Progenitor cell of endocrine pancreas (in vitro differentiated cells): ENCODE measurements around the gene SOCS7. TPM values are rescaled to one million over a fixed set of nuclear protein-coding genes. Genes with fewer than 3 reads are reported as not detected.

ENCODE experiments used
- DNase-seq: peaks from one replicate; pipeline ENCODE4 v3.0.0; 2021; ENCODE audit warnings: low spot score; ENCODE audit not compliant: unreplicated experiment
- H3K27ac Mint-ChIP-seq: 2 replicates; pipeline ENCODE4 v1.8.0; 2021; ENCODE audit warnings: mild to moderate bottlenecking, moderate library complexity, mixed read lengths
- H3K27me3 Mint-ChIP-seq: 2 replicates; pipeline ENCODE4 v1.8.0; 2021; ENCODE audit warnings: mixed read lengths
- H3K36me3 Mint-ChIP-seq: 2 replicates; pipeline ENCODE4 v1.8.0; 2022; ENCODE audit warnings: mixed read lengths; ENCODE audit not compliant: insufficient read depth
- H3K4me1 Mint-ChIP-seq: 2 replicates; pipeline ENCODE4 v1.8.0; 2021; ENCODE audit warnings: low read depth, mixed read lengths
- H3K4me3 Mint-ChIP-seq: 2 replicates; pipeline ENCODE4 v1.8.0; 2021; ENCODE audit warnings: low read depth, mild to moderate bottlenecking, moderate library complexity, mixed read lengths
- H3K9me3 Mint-ChIP-seq: 2 replicates; pipeline ENCODE4 v1.8.0; 2021; ENCODE audit warnings: low read depth, mixed read lengths
- CTCF ChIP-seq: fragments of 200-600 bp; sonication (generic); IDR thresholded peaks from one replicate; pipeline ENCODE4 v1.5.0; 2021; ENCODE audit warnings: antibody characterized with exemption, mild to moderate bottlenecking; ENCODE audit not compliant: unreplicated experiment
- total RNA-seq: library from RNA; stranded (reverse); gene quantifications from 2 replicates; pipeline ENCODE4 v1.2.1, GENCODE V29; 2021

SOCS7 gene
- total RNA-seq, 1 donor from 2014 or later = 31.6 TPM

GRCh38 chr17:38417210-38417951 lies 65.7 kb downstream of the SOCS7 start:
- H3K4me3 Mint-ChIP-seq = no peak overlapping the region
- no peak overlapping the region for H3K27ac Mint-ChIP-seq
- TF ChIP-seq CTCF = no peak
- H3K36me3 Mint-ChIP-seq = no peaks in the 10 kb centered on the region
- no peaks in the 10 kb centered on the region for H3K9me3 Mint-ChIP-seq
- peaks cover 62% of the 10 kb centered on the region for H3K27me3 Mint-ChIP-seq
- no peak for DNase-seq
- H3K4me1 Mint-ChIP-seq = peaks cover 5% of the 10 kb centered on the region

- Mint-ChIP-seq H3K27ac (no peak overlapping the region), H3K4me1 (peaks cover 5% of the 10 kb centered on the region), H3K27me3 (peaks cover 68% of the 10 kb centered on the region), H3K36me3 (no peaks in the 10 kb centered on the region), H3K9me3 (no peaks in the 10 kb centered on the region), H3K4me3 (peak overlapping the region; percentile 76)
- no peak for DNase-seq
- TF ChIP-seq CTCF = no peak
Measured at GRCh38 chr17:38418062-38418692, 66.5 kb downstream of the SOCS7 start.

- Mint-ChIP-seq H3K27me3 (peaks cover 69% of the 10 kb centered on the region), H3K4me1 (peaks cover 5% of the 10 kb centered on the region), H3K4me3 (peak overlapping the region; percentile 76), H3K36me3 (no peaks in the 10 kb centered on the region), H3K27ac (no peak overlapping the region), H3K9me3 (no peaks in the 10 kb centered on the region)
- TF ChIP-seq CTCF = no peak
- no peak for DNase-seq
Measured at GRCh38 chr17:38418693-38419507, 67.3 kb downstream of the SOCS7 start.

GRCh38 chr17:38419508-38419981 lies 67.9 kb downstream of the SOCS7 start:
- Mint-ChIP-seq H3K4me1 (peaks cover 5% of the 10 kb centered on the region), H3K9me3 (no peaks in the 10 kb centered on the region), H3K4me3 (peak overlapping the region; percentile 38), H3K27me3 (peaks cover 75% of the 10 kb centered on the region), H3K36me3 (no peaks in the 10 kb centered on the region), H3K27ac (no peak overlapping the region)
- TF ChIP-seq CTCF = no peak
- DNase-seq = no peak

GRCh38 chr17:38420518-38420917 lies 68.9 kb downstream of the SOCS7 start:
- Mint-ChIP-seq H3K9me3 (no peaks in the 10 kb centered on the region), H3K27ac (no peak overlapping the region), H3K27me3 (peaks cover 85% of the 10 kb centered on the region), H3K4me1 (peaks cover 3% of the 10 kb centered on the region), H3K4me3 (no peak overlapping the region), H3K36me3 (no peaks in the 10 kb centered on the region)
- TF ChIP-seq CTCF = no peak
- no peak for DNase-seq
